ENCODE results near the gene OR7A5.
"Not testable (repeated sequence)": the region's sequence is repeated elsewhere in the genome, so short reads cannot be mapped to it uniquely, and the experiment has no call there.

The OR7A5 gene

DNA sequence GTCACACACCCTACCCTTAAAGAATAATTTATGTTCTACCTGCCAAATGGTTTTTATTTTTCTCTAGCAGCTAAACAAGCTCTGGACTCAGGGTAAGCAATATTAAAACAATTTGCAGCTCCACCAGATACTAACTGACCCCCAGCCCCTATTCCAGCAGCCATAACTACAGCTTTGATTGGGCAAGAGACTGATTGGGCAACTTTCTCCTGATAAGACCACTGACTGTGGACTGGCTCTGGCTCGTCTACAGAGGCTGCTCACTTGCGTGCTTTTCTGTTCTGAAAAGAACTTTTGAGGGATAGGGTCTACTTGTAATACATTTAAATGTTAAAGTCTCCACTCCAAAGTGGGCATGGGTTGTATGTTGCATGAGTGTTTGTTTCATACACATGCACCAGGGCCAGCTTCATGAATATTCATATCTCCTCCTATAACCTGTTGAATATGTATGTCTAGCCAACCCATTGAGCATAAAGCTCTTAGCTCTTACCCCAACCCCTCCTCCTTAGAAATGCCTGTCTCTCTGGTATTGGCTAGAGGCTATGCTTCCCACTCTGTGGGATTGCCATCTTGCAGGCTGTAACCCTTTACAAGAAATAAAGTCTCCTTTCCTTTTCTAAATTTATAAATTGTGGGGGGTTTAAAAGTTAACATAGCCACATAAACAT is 19.9 kb downstream of the OR7A5 start:
- Histone ChIP-seq H3K4me1 (ENCODE audit: control insufficient read depth, insufficient read depth, low read length) (no peaks in the 10 kb centered on the region), H3K36me3 (ENCODE audit: control insufficient read depth, insufficient read depth, low read length) (no peaks in the 10 kb centered on the region), H3K4me3 (ENCODE audit: low read length) (no peak overlapping the region), H3K27ac (ENCODE audit: low read depth, low read length) (no peak overlapping the region), H3K9ac (ENCODE audit: low read length) (no peak overlapping the region), H3K27me3 (ENCODE audit: control insufficient read depth, insufficient read depth, low read length) (no peaks in the 10 kb centered on the region)

DNA sequence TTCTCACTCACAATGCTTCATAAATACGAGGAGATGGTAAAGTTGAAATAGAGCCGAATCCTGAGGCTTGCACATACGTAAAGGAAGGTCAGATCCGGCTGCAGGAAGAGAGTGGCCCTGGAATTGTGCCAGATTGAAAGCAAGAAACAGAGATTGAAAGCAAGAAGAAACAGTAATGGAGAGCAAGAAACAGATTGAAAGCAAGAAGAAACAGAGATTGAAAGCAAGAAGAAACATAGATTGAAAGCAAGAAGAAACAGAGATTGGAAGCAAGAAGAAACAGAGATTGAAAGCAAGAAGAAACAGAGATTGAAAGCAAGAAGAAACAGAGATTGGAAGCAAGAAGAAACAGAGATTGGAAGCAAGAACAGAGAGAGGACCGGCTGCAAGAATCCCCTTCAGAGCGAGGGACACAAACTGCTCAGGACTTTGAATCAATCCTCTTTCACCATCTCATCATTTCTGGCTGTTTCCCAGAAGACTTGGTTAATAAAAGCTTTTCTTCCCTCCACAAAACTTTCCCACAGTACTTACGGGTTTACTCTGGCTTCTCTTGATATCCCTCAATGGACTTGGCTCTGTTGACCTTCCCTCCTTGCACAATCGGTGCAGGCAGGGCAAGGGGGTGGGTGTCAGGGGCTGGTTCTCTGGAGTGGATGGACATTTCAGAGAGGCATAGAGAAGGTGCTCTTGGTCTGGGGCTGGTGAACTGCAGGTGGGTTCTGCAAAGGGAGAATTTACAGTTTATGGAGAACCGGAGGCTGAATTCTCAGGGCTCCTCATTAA is 25.5 kb downstream of the OR7A5 start:
- no peaks in the 10 kb centered on the region for H3K36me3 ChIP-seq (ENCODE audit: control insufficient read depth, insufficient read depth, low read length)
- no peaks in the 10 kb centered on the region for H3K27me3 ChIP-seq (ENCODE audit: control insufficient read depth, insufficient read depth, low read length)
- no peaks in the 10 kb centered on the region for H3K4me1 ChIP-seq (ENCODE audit: control insufficient read depth, insufficient read depth, low read length)
- H3K9ac ChIP-seq (ENCODE audit: low read length), result no peak overlapping the region
- H3K4me3 ChIP-seq (ENCODE audit: low read length), result no peak overlapping the region
- H3K27ac ChIP-seq (ENCODE audit: low read depth, low read length), result no peak overlapping the region

DNA sequence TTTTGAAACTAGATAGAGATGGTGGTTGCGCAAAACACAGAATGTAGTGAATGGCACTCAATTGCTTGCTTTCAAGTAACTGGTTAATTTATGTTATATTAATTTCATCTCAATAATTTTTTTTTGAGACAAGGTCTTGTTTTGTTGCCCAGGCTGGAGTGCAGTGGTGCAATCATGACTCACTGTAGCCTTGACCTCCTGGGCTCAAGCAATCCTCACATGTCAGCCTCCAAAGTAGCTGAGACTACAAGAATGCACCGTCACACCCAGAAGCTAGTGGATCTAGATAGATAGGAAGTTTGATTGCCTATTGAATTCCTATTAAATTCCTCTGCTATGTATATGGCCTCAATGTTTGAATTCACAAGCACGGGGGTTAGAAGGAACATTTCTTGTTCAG is 30.2 kb downstream of the OR7A5 start:
- no peaks in the 10 kb centered on the region for H3K27me3 ChIP-seq (ENCODE audit: control insufficient read depth, insufficient read depth, low read length)
- no peak overlapping the region for H3K4me3 ChIP-seq (ENCODE audit: low read length)
- no peak overlapping the region for H3K9ac ChIP-seq (ENCODE audit: low read length)
- no peak overlapping the region for H3K27ac ChIP-seq (ENCODE audit: low read depth, low read length)
- no peaks in the 10 kb centered on the region for H3K36me3 ChIP-seq (ENCODE audit: control insufficient read depth, insufficient read depth, low read length)
- H3K4me1 ChIP-seq (ENCODE audit: control insufficient read depth, insufficient read depth, low read length), result no peaks in the 10 kb centered on the region

DNA sequence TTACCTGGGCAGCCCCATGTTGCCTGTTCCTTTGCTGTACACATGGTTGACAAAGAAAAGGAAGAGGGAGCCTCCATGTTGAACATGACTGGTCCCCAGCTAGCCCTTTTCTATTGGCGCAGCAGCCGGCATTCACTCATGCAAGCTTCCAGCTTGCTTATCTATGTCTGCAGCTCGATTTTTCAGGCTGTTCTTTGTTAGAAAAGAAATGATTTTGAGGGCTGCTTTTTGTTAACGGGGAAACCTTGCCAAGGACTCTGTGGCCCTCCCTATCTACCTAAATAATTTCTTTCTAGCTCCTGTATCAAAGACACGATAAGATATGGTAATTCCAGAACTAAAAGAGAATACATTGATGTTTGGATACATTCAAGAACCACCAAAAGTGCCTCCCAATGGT is 36.2 kb downstream of the OR7A5 start:
- Histone ChIP-seq H3K4me1 (ENCODE audit: control insufficient read depth, insufficient read depth, low read length) (no peaks in the 10 kb centered on the region), H3K36me3 (ENCODE audit: control insufficient read depth, insufficient read depth, low read length) (no peaks in the 10 kb centered on the region), H3K27me3 (ENCODE audit: control insufficient read depth, insufficient read depth, low read length) (no peaks in the 10 kb centered on the region), H3K9ac (ENCODE audit: low read length) (no peak overlapping the region), H3K4me3 (ENCODE audit: low read length) (no peak overlapping the region), H3K27ac (ENCODE audit: low read depth, low read length) (no peak overlapping the region)

- no peak overlapping the region for H3K9ac ChIP-seq (ENCODE audit: low read length)
- no peak overlapping the region for H3K4me3 ChIP-seq (ENCODE audit: low read length)
- H3K27me3 ChIP-seq (ENCODE audit: control insufficient read depth, insufficient read depth, low read length), result no peaks in the 10 kb centered on the region
- no peaks in the 10 kb centered on the region for H3K36me3 ChIP-seq (ENCODE audit: control insufficient read depth, insufficient read depth, low read length)
- H3K4me1 ChIP-seq (ENCODE audit: control insufficient read depth, insufficient read depth, low read length), result no peaks in the 10 kb centered on the region
- no peak overlapping the region for H3K27ac ChIP-seq (ENCODE audit: low read depth, low read length)
These were observed 39.0 kb downstream of the OR7A5 start for GRCh38 chr19:14796021-14796420.

DNA sequence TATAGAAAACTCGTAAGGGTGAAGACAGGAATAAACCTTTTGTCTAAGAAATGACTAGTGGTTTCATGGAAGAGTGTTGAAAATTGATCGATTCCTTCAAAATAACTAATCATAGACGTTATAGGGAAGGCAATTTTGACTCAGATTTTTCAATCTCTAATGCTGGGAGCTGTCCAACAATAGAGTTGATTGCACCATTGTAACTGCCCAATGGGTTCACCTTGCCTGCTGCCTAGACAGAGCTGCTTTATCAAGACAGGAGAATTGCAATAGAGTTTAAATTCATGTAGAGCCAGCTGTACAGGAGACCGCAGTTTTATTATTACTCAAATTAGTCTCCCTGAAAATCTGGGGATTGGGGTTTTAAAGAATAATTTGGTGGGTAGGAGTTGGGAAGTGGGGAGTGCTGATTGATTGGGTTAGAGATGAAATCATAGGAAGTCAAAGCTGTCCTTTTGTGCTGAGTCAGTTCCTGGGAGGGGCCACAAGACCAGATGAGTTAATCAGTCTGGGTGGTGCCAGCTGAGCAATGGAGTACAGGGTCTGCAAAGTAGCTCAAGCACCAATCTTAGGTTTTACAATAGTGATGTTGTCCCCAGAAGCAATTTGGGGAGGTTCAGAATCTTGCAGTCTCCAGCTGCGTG is 39.8 kb downstream of the OR7A5 start:
- Histone ChIP-seq H3K9ac (ENCODE audit: low read length) (no peak overlapping the region), H3K4me1 (ENCODE audit: control insufficient read depth, insufficient read depth, low read length) (no peaks in the 10 kb centered on the region), H3K36me3 (ENCODE audit: control insufficient read depth, insufficient read depth, low read length) (no peaks in the 10 kb centered on the region), H3K27ac (ENCODE audit: low read depth, low read length) (no peak overlapping the region), H3K4me3 (ENCODE audit: low read length) (no peak overlapping the region), H3K27me3 (ENCODE audit: control insufficient read depth, insufficient read depth, low read length) (no peaks in the 10 kb centered on the region)

GRCh38 chr19:14792250-14792649 is 42.7 kb downstream of the OR7A5 start:
- H3K36me3 ChIP-seq (ENCODE audit: control insufficient read depth, insufficient read depth, low read length); H3K27ac ChIP-seq (ENCODE audit: low read depth, low read length); H3K4me3 ChIP-seq (ENCODE audit: low read length); H3K4me1 ChIP-seq (ENCODE audit: control insufficient read depth, insufficient read depth, low read length); H3K27me3 ChIP-seq (ENCODE audit: control insufficient read depth, insufficient read depth, low read length); H3K9ac ChIP-seq (ENCODE audit: low read length): not testable (repeated sequence)

DNA sequence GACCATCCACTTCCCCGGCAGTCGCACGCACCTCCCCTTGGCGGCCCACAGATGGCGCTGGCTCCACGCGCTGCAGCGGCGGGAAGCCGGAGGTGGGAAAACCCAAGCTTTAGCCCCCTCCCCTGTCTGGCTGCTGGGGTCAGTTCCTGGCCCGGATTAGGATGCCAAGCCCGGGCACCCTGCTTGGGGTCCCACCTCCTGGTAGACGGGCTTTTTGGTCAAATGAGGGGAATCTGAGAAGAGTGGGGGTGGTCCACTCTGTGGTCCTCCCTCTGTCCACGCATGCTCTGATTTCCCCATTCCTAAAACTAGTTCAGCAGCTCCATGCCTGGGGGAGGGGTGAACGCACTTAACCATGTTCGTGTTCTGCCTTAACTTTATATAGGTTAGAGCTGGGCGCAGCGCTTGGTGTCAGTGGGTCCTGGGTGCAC is 48.5 kb downstream of the OR7A5 start:
- H3K9ac ChIP-seq (ENCODE audit: low read length), result no peak overlapping the region
- H3K27ac ChIP-seq (ENCODE audit: low read depth, low read length), result no peak overlapping the region
- no peaks in the 10 kb centered on the region for H3K4me1 ChIP-seq (ENCODE audit: control insufficient read depth, insufficient read depth, low read length)
- no peaks in the 10 kb centered on the region for H3K27me3 ChIP-seq (ENCODE audit: control insufficient read depth, insufficient read depth, low read length)
- no peak overlapping the region for H3K4me3 ChIP-seq (ENCODE audit: low read length)
- no peaks in the 10 kb centered on the region for H3K36me3 ChIP-seq (ENCODE audit: control insufficient read depth, insufficient read depth, low read length)

DNA sequence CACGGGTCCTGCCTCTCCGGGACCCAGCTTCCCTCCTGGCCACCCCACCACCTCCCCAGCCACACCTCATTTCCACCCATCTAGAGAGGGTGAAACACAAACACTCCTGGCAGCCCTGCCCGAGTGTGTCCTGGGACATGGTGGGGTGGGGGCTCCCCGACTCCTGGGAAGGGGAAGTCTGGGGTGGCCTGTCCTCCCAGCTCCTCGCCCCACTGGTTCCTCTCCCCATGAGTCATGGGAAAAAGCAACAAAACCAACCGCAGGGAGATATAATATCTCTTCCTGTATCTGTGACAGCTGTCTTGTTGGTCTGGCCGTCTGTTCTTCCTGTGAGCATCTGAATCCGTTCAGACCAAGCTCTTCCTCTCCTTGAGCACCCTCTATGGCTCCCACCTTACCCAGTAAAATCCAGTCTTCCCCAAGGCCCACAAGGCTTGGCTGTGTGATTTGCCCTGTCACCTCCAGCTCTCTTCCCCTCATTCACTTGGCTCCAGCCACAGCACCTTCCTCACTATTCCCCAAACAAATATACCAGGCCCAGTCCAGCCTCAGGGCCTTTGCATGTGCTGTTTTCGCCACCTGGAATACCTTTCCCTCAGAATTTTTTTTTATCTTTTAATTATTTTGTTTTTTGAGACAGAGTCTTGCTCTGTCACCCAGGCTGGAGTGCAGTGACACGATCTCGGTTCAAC is 49.7 kb downstream of the OR7A5 start:
- not testable (repeated sequence) for H3K27ac ChIP-seq (ENCODE audit: low read depth, low read length); H3K36me3 ChIP-seq (ENCODE audit: control insufficient read depth, insufficient read depth, low read length); H3K4me1 ChIP-seq (ENCODE audit: control insufficient read depth, insufficient read depth, low read length); H3K4me3 ChIP-seq (ENCODE audit: low read length); H3K27me3 ChIP-seq (ENCODE audit: control insufficient read depth, insufficient read depth, low read length); H3K9ac ChIP-seq (ENCODE audit: low read length)

DNA sequence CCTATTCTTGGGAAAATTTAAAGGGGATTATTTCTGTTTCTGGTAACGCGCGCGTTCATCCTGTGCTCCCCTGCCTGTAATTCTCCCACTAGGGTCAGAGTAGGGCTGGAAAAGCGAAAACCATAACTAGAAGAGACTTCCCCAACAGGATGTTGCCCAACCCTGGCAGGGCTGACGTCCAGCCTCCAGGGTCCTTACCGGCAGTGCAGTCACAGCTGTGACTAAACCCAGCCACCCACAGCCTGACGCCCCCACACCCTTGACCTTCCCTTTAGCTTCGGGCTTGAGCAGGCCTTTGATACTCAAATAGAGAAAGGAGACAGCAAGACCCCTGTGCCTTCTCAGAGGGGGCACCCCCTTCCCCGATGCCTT is 50.3 kb downstream of the OR7A5 start:
- not testable (repeated sequence) for H3K4me3 ChIP-seq (ENCODE audit: low read length); H3K27ac ChIP-seq (ENCODE audit: low read depth, low read length); H3K36me3 ChIP-seq (ENCODE audit: control insufficient read depth, insufficient read depth, low read length); H3K9ac ChIP-seq (ENCODE audit: low read length); H3K4me1 ChIP-seq (ENCODE audit: control insufficient read depth, insufficient read depth, low read length); H3K27me3 ChIP-seq (ENCODE audit: control insufficient read depth, insufficient read depth, low read length)

DNA sequence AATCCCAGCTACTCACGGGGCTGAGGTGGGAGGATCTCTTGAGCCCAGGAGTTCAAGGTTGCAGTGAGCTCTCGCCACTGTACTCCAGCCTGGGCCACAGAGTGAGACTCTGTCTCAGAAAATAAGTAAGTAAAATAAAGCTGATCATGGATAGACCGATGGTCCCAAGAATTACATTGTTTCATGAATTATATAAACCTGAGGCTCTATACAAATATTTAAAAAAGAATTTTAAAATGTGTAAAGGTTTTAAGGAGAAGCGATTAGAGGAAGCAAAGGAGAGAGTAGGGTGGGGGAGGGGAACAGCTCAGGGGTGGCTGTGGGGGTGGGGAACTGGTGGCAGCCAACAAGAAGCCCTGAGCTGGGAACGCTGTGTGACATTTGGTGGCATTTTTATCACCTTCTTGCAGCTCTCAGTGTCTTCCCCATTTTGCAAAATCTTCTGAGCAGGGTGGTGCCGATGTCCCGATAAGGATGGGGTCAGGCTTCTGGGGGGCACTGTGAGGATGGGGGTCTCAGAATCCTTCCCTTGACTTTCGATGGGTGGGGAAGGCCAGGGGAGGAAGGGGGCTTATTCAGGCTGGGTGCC is 51.5 kb downstream of the OR7A5 start:
- not testable (repeated sequence) for H3K36me3 ChIP-seq (ENCODE audit: control insufficient read depth, insufficient read depth, low read length); H3K9ac ChIP-seq (ENCODE audit: low read length); H3K4me1 ChIP-seq (ENCODE audit: control insufficient read depth, insufficient read depth, low read length); H3K27ac ChIP-seq (ENCODE audit: low read depth, low read length); H3K4me3 ChIP-seq (ENCODE audit: low read length); H3K27me3 ChIP-seq (ENCODE audit: control insufficient read depth, insufficient read depth, low read length)
